Limb (tissue), 2 donors: ENCODE measurements around the gene ZNF829.

Experiments used
- DNase-seq, 2 donors: peaks; one replicate each; pipeline ENCODE4 v3.0.0-alpha.2; 2016; ENCODE audit errors: extremely low spot score in 2 of 2

ZNF829 gene

DNA sequence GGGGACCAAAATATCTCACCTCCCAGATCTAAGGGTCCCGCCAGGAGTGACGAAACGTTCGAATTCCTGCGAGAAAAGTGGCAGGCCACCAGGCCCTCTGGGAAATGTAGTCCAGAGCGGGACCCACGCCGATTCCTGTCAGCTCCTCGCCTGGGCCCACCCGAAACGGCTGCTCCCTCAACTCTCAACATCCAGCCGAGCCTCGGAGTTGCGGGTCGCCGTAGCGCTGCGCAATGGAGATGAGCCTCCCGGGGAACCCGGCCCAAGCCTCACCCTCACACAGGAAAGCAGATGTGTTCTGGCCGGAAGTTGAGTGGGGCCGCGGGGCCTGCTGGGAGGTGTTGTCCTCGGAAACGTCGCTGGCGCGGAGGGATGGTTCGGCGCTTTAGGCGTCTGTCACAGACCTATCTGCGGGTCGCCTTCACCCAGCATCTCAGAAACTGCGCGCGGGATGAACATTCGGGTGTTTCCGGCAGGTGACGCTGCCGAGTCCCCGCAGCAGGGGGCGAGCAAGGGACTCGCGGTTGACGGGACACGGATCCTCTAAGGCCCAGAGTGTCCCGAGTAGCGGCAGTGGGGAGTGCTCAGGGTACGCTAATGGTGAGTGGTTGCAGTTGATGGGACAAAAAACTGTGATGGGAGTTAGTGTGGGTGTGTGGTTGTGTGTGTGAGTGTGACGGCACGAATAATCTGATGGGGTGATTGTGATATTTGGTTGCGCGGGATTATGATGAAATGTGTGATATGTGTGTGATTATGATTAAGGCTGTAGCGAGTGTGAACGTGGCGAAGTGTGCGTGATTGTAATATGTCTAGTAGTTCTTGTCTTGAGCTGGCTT, at the start of gene ZNF829, which contains the start of gene ZNF568:
ZNF829 (minus strand) TSS at position 300 of the 839 bp plus-strand sequence. CDS start 1,124 bp downstream, outside the sequence.
ZNF568 (plus strand) TSS at position 341 of the 839 bp plus-strand sequence. CDS start 6,439 bp downstream, outside the sequence.
- peak; percentile 90 to 94 for DNase-seq

- DNase-seq, result peak; percentile 51 to 82
These were observed 47.2 kb upstream of the ZNF829 start for GRCh38 chr19:36963280-36963679.

- no peak for DNase-seq
These were observed 46.3 kb upstream of the ZNF829 start for GRCh38 chr19:36962346-36962745.

GRCh38 chr19:36950335-36951119, 34.4 kb upstream of the ZNF829 start:
- no peak for DNase-seq

- DNase-seq, result no peak
These were observed 23.1 kb upstream of the ZNF829 start for GRCh38 chr19:36939153-36939552.

GRCh38 chr19:36931684-36932083, 15.6 kb upstream of the ZNF829 start:
- no peak for DNase-seq

GRCh38 chr19:36918090-36918489, 2.0 kb upstream of the ZNF829 start:
- no peak for DNase-seq

GRCh38 chr19:36916991-36917390, 900 bp upstream of the ZNF829 start:
- peak; percentile 1 to 27 for DNase-seq

- no peak for DNase-seq
These were observed 17.7 kb downstream of the ZNF829 start for GRCh38 chr19:36898422-36898821.

DNA sequence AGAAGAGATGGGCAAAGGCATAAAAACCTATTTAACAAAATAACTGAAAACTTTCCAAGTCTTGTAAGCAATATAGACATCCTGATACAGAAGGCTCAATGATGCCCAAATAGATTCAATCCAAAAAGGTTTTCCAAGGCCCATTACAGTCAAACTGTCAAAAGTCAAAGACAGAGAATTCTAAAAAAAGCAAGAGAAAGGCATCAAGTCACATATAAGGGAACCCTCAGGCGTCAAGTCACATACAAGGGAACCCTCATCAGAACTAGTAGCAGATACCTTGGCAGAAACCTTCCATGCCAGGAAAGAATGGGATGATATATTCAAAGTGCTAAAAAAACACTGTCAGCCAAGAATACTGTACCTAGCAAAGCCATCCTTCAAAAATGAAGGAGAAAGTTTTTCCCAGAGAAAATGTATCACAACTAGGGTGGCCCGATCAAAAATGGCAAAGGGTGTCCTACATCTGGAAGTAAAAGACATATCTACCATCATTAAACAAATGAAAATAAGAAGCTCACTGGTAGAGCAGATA, 21.2 kb downstream of the ZNF829 start:
- no peak for DNase-seq

- DNase-seq, result no peak
These were observed 24.2 kb downstream of the ZNF829 start for GRCh38 chr19:36891768-36892357.

DNA sequence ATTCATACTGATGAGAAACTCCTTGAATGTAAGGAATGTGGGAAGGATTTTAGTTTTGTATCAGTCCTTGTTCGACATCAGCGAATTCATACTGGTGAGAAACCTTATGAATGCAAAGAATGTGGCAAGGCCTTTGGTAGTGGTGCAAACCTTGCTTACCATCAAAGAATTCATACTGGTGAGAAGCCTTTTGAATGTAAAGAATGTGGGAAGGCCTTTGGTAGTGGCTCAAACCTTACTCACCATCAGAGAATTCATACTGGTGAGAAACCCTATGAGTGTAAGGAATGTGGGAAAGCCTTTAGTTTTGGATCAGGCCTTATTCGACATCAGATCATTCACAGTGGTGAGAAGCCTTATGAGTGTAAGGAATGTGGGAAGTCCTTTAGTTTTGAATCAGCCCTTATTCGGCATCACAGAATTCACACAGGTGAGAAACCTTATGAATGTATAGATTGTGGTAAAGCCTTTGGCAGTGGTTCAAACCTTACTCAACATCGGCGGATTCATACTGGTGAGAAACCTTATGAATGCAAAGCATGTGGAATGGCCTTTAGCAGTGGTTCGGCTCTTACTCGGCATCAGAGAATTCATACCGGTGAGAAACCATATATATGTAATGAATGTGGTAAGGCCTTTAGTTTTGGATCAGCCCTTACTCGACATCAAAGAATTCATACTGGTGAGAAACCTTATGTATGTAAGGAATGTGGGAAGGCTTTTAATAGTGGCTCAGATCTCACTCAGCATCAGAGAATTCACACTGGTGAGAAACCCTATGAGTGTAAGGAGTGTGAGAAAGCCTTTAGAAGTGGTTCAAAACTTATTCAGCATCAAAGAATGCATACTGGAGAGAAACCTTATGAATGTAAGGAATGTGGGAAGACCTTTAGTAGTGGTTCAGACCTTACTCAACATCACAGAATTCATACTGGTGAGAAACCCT, 38.8 kb downstream of the ZNF829 start:
- no peak for DNase-seq

DNA sequence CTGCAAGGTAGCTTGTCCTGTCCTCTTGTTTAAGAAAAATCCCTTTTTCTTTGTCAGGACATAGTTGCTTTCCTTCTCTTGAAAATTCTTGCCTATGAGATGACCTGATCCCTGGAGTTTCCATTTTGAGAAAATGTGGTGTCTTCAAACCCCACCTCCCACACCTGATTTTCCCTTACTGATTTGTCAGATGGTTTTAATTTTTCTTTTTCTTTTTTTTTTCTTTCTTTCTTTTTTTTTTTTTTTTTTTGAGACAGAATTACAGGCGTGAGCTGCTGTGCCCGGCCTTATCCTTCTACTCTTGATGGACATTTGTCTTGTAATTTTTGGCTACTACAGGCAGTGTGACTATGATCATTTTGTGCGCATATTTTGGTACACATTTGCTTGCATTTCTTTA, 64.2 kb downstream of the ZNF829 start:
- DNase-seq, result no peak

- DNase-seq, result peak; percentile 92 to 96
These were observed 65.3 kb downstream of the ZNF829 start, which contains the start of gene ZNF345 for GRCh38 chr19:36850559-36851442. Gene ZNF345 (plus strand): TSS chr19:36850876. CDS start chr19:36876831, 25,955 bp downstream.

- peak; percentile 88 to 90 for DNase-seq
These were observed 66.2 kb downstream of the ZNF829 start for GRCh38 chr19:36849701-36850558.

DNA sequence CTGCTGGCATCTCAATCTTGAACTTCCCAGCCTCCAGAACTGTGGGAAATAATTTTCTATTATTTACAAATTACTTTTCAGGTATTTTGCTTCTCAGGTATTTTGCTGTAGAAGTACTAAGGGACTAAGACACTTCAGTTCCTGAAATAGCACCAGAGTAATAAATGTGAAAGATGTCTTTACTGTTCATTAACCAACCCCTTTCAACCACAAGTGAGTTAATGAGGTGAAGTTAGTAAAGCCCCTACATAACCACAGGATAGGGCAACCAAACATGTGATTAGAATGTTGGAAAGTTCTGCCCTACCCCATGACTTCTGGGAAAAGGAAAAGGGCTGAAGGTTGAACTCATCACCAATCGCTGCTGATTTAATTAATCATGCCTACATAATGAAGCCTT, 68.1 kb downstream of the ZNF829 start:
- DNase-seq, result no peak

DNA sequence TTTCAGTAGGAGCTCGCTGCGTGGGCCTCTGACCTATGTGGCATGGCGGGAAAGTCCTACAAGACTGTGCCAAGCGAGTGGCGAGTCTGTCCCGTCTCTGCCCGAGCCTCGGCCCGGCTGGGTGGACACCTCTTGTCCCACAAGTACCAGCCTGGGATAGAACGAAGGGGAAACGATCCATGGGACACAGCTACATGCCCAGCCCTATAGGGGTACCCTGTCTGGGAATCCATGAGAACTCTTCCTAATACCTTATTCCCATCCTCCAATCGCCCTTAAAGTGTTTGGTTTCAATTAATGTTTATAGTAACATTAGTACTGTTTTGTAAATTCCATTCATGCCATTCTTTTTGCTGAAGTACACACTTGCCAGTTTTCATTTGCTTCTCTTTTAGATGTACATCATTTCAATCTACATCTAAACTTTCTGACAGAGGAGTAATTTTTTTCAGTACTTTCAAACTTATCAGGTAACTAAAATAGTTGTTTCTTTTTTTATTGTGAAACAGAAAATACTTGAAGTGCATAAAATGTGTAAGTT, 77.2 kb downstream of the ZNF829 start:
- DNase-seq, result no peak
